ENCODE measurements around the gene TAAR9. TPM values are rescaled to one million over a fixed set of nuclear protein-coding genes. Genes with fewer than 3 reads are reported as not detected.

Gene TAAR9
- total RNA-seq, 1 donor: not detected

DNA sequence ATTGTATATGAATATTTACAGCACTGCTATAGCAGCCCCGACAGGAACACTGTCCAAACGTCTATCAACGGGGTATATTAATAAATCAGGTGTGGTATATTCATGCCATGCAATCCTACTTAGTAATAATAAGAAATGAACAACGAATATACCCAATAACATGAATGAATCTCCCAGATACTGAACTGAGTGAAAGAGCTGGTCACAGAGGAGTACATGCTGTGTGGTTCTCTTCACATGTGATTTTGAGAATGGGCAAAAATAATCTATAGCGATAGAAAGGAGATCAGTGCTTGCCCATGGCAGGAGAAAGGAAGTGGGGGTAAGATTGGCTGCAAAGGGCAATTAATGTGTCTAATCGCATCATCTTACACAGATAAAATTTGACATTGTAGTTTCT is 28.3 kb downstream of the TAAR9 start:
- TF ChIP-seq, protein P1, sequence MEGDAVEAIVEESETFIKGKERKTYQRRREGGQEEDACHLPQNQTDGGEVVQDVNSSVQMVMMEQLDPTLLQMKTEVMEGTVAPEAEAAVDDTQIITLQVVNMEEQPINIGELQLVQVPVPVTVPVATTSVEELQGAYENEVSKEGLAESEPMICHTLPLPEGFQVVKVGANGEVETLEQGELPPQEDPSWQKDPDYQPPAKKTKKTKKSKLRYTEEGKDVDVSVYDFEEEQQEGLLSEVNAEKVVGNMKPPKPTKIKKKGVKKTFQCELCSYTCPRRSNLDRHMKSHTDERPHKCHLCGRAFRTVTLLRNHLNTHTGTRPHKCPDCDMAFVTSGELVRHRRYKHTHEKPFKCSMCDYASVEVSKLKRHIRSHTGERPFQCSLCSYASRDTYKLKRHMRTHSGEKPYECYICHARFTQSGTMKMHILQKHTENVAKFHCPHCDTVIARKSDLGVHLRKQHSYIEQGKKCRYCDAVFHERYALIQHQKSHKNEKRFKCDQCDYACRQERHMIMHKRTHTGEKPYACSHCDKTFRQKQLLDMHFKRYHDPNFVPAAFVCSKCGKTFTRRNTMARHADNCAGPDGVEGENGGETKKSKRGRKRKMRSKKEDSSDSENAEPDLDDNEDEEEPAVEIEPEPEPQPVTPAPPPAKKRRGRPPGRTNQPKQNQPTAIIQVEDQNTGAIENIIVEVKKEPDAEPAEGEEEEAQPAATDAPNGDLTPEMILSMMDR (IDR thresholded peaks at IDR 0.05; ENCODE audit: insufficient read depth, low read depth, low read length): no peak
- no peak overlapping the region for H3K4me3 ChIP-seq (ENCODE audit: low read depth, low read length)
- DNase-seq (ENCODE audit: low read depth): no peak

DNA sequence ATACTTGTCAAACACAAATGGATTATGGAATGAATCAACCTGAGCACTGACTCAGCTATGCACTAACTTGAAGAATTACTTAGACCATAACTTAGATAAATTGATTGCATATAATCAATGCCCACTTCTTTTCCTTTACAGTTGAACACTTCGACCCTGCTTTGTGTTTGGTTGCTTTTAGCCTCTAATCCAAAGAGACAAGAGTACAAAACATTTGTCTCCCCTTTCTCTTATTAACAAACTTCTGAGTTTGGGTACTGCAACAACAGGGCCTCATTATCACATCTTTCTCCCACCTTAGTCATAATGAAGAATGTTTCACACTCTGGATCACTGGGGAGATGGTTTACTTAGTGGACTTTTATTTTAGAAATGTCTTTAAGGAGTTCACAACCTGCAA is 29.5 kb downstream of the TAAR9 start:
- TF ChIP-seq, protein P1 (IDR thresholded peaks at IDR 0.05; ENCODE audit: insufficient read depth, low read depth, low read length): no peak
- DNase-seq (ENCODE audit: low read depth): no peak
- H3K4me3 ChIP-seq (ENCODE audit: low read depth, low read length): no peak overlapping the region

DNA sequence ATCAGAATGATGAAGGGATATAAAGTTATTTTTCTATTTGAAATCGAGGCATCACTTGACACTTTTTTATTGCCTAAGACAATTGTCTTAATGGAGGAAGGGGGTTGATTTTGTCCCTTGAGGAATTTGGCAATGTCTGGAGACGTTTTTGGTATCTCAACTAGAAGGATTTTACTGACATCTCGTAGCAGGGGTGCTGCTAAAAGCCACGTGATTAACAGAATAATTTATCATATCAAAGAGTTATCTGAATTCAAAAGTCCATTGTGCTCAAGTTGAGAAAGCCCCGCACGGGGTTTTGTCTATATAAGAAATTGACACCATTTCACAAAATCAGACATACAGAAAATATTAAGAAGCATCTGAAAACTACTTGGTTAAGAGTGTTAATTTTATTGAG is 30.5 kb downstream of the TAAR9 start:
- no peak for DNase-seq (ENCODE audit: low read depth)
- TF ChIP-seq, protein P1 (IDR thresholded peaks at IDR 0.05; ENCODE audit: insufficient read depth, low read depth, low read length): no peak
- H3K4me3 ChIP-seq (ENCODE audit: low read depth, low read length): no peak overlapping the region

DNA sequence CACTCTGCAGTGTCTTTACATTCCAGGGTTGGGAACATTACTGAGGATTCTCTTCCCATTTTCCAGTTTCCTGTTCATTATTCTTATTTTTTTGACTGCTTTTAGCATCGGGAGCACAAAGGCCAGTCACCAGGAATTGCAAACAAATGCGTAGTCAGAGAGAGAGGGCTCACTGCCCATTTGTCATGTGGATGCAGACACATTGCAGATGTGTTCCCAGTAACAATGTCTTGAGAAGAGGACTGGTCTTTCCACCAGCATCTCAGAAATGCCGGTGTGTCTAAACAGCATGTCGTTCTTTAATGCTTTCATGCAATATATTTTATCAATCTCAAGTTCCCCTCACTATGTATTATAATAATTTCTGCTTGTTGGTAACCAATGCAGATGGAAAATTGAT is 31.1 kb downstream of the TAAR9 start:
- no peak for DNase-seq (ENCODE audit: low read depth)
- TF ChIP-seq, protein P1 (IDR thresholded peaks at IDR 0.05; ENCODE audit: insufficient read depth, low read depth, low read length): no peak
- no peak overlapping the region for H3K4me3 ChIP-seq (ENCODE audit: low read depth, low read length)

DNA sequence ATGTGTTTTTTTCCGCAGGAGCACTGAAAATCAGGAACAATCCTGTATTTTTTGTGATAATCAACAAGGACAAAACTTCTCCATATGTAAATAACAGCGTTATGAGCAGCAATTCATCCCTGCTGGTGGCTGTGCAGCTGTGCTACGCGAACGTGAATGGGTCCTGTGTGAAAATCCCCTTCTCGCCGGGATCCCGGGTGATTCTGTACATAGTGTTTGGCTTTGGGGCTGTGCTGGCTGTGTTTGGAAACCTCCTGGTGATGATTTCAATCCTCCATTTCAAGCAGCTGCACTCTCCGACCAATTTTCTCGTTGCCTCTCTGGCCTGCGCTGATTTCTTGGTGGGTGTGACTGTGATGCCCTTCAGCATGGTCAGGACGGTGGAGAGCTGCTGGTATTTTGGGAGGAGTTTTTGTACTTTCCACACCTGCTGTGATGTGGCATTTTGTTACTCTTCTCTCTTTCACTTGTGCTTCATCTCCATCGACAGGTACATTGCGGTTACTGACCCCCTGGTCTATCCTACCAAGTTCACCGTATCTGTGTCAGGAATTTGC is 32.2 kb downstream of the TAAR9 start, which contains the start of gene TAAR6:
Gene TAAR6 (plus strand): TSS at position 102 of the 557 bp plus-strand sequence. CDS start 0 bp downstream, at position 102.
- TF ChIP-seq, protein P1 (IDR thresholded peaks at IDR 0.05; ENCODE audit: insufficient read depth, low read depth, low read length): no peak
- no peak within 1 kb of the TSS for H3K4me3 ChIP-seq (ENCODE audit: low read depth, low read length)
- DNase-seq (ENCODE audit: low read depth): no peak

DNA sequence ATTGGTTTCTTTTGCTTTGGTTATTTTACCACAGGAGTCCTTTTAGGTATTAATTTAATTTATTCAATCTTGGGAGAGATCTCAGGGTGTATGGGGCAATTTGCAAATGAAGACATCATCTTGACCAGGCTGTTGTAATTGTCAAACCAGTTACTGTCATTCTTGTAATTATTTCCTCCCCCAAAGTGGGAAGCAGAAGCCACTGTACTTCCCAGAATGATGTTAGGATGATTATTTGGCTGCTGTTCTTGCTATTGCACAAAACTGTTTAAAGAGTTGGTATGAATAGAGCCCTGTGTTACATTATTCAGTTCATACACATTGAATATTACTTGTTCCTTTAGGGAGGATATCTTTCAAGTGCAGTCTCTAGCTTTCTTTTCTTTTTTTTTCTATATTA is 33.7 kb downstream of the TAAR9 start:
- H3K4me3 ChIP-seq (ENCODE audit: low read depth, low read length): no peak overlapping the region
- no peak for DNase-seq (ENCODE audit: low read depth)

More for the DNA sequence above, 33.7 kb downstream of the TAAR9 start:
- TF ChIP-seq, protein P1 (IDR thresholded peaks at IDR 0.05; ENCODE audit: insufficient read depth, low read depth, low read length): no peak

Data from fibroblast of villous mesenchyme (primary cell).